ENCODE measurements around the gene CCL17. TPM values are rescaled to one million over a fixed set of nuclear protein-coding genes. Genes with fewer than 3 reads are reported as not detected.

CCL17 gene
- total and polyA plus RNA-seq, 7 donors: 0.20 TPM; not detected in 6

DNA sequence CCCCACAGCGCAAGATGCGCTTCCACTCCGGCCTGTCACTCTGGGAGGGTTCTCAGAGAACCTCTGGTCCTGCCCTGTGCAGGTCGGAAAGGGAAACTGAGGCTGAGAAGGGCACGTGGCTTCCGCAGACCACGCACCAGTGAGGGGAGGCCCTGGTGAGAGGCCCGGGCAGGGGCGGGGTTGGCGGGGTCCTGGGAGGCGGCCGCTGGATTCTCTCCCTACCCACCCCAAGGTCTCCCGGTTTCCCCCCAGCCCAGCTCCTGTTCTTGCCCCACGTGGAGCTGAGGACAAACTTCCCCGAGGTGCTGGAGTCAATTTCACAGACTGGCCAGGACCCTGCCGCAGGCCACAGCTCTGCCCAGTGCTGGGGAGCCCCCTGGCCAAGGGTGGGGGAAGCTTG is 11.5 kb downstream of the CCL17 start:
- Histone ChIP-seq H3K4me1 (peaks cover 8% of the 10 kb centered on the region), H3K36me3 (ENCODE audit: insufficient read depth in 1 of 2, low read depth in 1 of 2) (no peaks in the 10 kb centered on the region), H3K27ac (no peak overlapping the region), H3K4me3 (no peak overlapping the region), H3K9me3 (no peaks in the 10 kb centered on the region), H3K27me3 (ENCODE audit: insufficient read depth in 3 of 3, low read length in 2 of 3) (peaks cover 0 to 4% (median 0%) of the 10 kb centered on the region in 3 donors)
- DNase-seq (no peak), ATAC-seq (peak in 2 of 4 donors; percentile 9 to 25)
- intact Hi-C loops (cut with DNase I): loop anchor here (5.0 to 10.0 kb wide), 2 partner anchors 101 to 331 kb away; no protein-coding TSS in a partner anchor
- 81 to 84% (median 83%) methylated on average over 15 to 16 of the region's 16 CpGs for WGBS, 3 donors
- TF ChIP-seq CTCF (IDR thresholded peaks at IDR 0.05): no peak

GRCh38 chr16:57419506-57419905 is 14.9 kb downstream of the CCL17 start:
- WGBS, 3 donors: 65 to 74% (median 68%) methylated on average over 6 of the region's 6 CpGs
- ATAC-seq (no peak), DNase-seq (no peak)
- H3K4me1 ChIP-seq: peaks cover 15% of the 10 kb centered on the region
- H3K4me3 ChIP-seq: no peak overlapping the region
- no peak overlapping the region for H3K27ac ChIP-seq
- intact Hi-C loops (cut with DNase I): loop anchor here (2.0 to 10.0 kb wide), 3 partner anchors 98 to 335 kb away; no protein-coding TSS in a partner anchor
- no peak for TF ChIP-seq CTCF (IDR thresholded peaks at IDR 0.05)
- no peaks in the 10 kb centered on the region for H3K27me3 ChIP-seq (ENCODE audit: insufficient read depth in 3 of 3, low read length in 2 of 3)
- no peaks in the 10 kb centered on the region for H3K36me3 ChIP-seq (ENCODE audit: insufficient read depth in 1 of 2, low read depth in 1 of 2)
- H3K9me3 ChIP-seq: no peaks in the 10 kb centered on the region

GRCh38 chr16:57422026-57422944 is 17.7 kb downstream of the CCL17 start:
- peak; percentile 48 for TF ChIP-seq CTCF (IDR thresholded peaks at IDR 0.05)
- intact Hi-C loops (cut with DNase I): no loop called here
- Histone ChIP-seq H3K4me1 (peaks cover 14% of the 10 kb centered on the region), H3K4me3 (no peak overlapping the region), H3K27me3 (ENCODE audit: insufficient read depth in 3 of 3, low read length in 2 of 3) (no peaks in the 10 kb centered on the region), H3K27ac (no peak overlapping the region), H3K36me3 (ENCODE audit: insufficient read depth in 1 of 2, low read depth in 1 of 2) (peaks cover 0 to 9% of the 10 kb centered on the region in 2 donors), H3K9me3 (no peaks in the 10 kb centered on the region)
- DNase-seq: no peak
- ATAC-seq: peak in 2 of 4 donors; percentile 46 to 52
- WGBS, 3 donors: 42 to 51% (median 44%) methylated on average over 10 of the region's 10 CpGs

DNA sequence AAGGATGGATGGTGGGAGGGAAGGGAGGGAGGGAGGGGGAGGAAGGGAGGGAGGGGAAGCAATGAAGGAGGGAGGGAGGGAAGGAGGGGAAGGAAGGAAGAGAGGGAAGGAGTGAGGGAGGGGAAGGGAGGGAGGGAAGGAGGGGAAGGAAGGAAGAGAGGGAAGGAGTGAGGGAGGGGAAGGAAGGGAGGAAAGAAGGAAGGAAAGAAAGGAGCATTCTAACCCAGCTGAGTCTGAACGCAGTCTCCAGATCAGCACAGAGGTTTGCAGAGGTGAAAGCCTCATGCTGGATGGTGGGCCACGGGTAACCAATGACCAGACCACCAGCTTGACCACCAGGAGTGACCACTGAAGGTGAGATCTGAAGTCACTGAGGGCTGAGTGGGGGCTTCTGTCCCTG is 18.6 kb downstream of the CCL17 start:
- no peak overlapping the region for H3K4me3 ChIP-seq
- WGBS, 3 donors: 83 to 91% (median 90%) methylated on average over 2 of the region's 2 CpGs
- peaks cover 12% of the 10 kb centered on the region for H3K4me1 ChIP-seq
- H3K9me3 ChIP-seq: no peaks in the 10 kb centered on the region
- intact Hi-C loops (cut with DNase I): no loop called here
- ATAC-seq: no peak
- DNase-seq: no peak
- H3K36me3 ChIP-seq (ENCODE audit: insufficient read depth in 1 of 2, low read depth in 1 of 2): peaks cover 0 to 18% of the 10 kb centered on the region in 2 donors
- no peak for TF ChIP-seq CTCF (IDR thresholded peaks at IDR 0.05)
- no peaks in the 10 kb centered on the region for H3K27me3 ChIP-seq (ENCODE audit: insufficient read depth in 3 of 3, low read length in 2 of 3)
- H3K27ac ChIP-seq: no peak overlapping the region

Data from psoas muscle (tissue), 8 donors.